HK-2 (cell line): Measurements from ENCODE around the gene WDR48.

ENCODE experiments used
- DNase-seq: peaks from one replicate; pipeline ENCODE4 v3.0.0-alpha.2; 2018; ENCODE audit not compliant: unreplicated experiment

Gene WDR48

GRCh38 chr3:39140341-39140971 is 88.6 kb downstream of the WDR48 start:
- DNase-seq, result no peak

DNA sequence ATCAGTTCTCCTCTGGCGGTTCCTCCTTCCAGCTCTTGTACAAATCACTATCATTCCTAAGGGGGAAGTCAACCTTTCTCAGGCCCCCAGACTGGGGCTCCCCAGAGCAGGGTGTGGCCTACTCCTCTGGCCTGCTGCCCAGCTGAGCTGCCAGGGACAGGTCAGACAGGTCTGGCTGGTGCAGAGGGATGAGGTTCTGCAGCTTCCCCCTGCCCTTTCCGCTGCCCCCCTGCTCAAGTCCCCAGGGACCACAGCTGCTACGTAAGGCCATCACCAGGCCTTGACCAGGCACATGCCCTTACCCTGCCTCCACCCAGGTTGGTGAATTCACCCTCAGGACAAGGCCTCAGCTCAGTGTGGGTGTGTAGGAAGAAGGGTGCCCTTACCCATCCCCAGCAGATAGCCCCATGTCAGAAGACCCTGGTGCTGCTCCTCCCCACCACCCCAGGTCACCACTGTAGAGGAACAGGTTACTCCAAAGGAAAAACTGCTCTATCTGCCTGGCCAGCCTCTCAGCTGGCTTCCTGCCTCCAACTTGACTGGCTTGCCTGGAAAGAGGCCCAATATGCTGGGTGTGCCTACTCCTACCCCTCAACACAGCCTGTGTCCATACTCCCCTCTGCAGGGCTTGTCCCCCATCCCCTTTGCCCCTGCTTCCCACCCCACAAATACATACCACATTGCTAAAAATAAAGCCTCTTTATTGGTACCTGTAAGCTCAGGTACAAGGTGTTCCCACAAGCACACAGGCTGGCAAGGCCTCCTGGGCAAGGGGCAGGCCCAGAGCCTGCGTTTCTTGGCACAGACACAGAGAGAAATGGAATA is 89.6 kb downstream of the WDR48 start:
- DNase-seq, result no peak

GRCh38 chr3:39142067-39142466 is 90.3 kb downstream of the WDR48 start:
- no peak for DNase-seq

- no peak for DNase-seq
Observed at GRCh38 chr3:39143051-39143885, 91.5 kb downstream of the WDR48 start.

GRCh38 chr3:39144095-39144747 is 92.4 kb downstream of the WDR48 start:
- no peak for DNase-seq

GRCh38 chr3:39144748-39145380 is 93.0 kb downstream of the WDR48 start:
- DNase-seq, result no peak

DNA sequence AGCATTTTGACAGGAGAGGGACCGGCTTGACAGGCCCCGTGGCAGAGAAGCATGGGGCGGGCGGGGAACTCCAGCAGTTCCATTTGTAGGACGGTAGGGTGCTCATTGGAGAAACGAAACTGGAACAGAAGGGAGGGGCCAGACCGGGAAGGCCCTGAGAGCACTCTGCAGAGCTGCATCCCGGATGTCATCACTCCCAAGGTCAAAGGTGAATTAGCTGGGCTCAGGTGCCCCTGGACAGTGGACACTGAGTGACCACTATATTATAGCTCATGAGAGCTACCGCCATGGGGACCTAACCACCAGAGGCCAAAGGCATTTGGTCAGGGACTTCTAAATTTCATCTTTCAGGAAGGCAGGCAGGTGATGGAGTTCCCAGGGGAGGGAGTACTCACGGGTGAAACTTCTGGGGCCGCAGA is 94.3 kb downstream of the WDR48 start:
- no peak for DNase-seq
